Transverse colon (tissue), 4 donors: ENCODE data around the gene ORM2. TPM values are rescaled to one million over a fixed set of nuclear protein-coding genes. Genes with fewer than 3 reads are reported as not detected.

ENCODE experiments used
- DNase-seq: peaks from one replicate; pipeline ENCODE4 v3.0.0-alpha.2; 2019
- H3K27ac ChIP-seq, 4 donors: fragments of 200-600 bp; sonication (generic); 2 replicates each; pipeline ENCODE4 v1.5.1; 2016 to 2018; ENCODE audit warnings: inconsistent platforms in 4 of 4
- H3K27me3 ChIP-seq: fragments of 200-600 bp; sonication (generic); 2 replicates; pipeline ENCODE4 v1.5.1; 2017; ENCODE audit warnings: inconsistent platforms
- H3K36me3 ChIP-seq, 4 donors: fragments of 200-600 bp; sonication (generic); 2 replicates each; pipeline ENCODE4 v1.5.1; 2017 to 2019; ENCODE audit warnings: inconsistent platforms in 4 of 4
- H3K4me1 ChIP-seq, 4 donors: fragments of 200-600 bp; sonication (generic); 2 replicates each; pipeline ENCODE4 v1.5.1; 2017 to 2020; ENCODE audit warnings: inconsistent platforms in 4 of 4
- H3K4me3 ChIP-seq, 4 donors: fragments of 200-600 bp; sonication (generic); 1 replicate in 1 of 4; 2 replicates in 3 of 4; pipeline versions ENCODE4 v1.5.1 to v1.6.1; 2017 to 2019; ENCODE audit warnings: inconsistent platforms in 4 of 4
- H3K9me3 ChIP-seq, 2 donors: fragments of 200-600 bp; sonication (generic); 2 replicates each; pipeline ENCODE4 v1.5.1; 2017 to 2019; ENCODE audit warnings: inconsistent platforms in 2 of 2
- CTCF ChIP-seq, 5 experiments: fragments of 200-600 bp in 3 of 5; fragments of 450-650 bp in 2 of 5; sonication (generic) in 3 of 5; IDR thresholded peaks; 1 replicate in 2 of 5; 2 replicates in 3 of 5; pipeline ENCODE4 v1.5.1; 2016 to 2017; ENCODE audit warnings: antibody characterized with exemption in 5 of 5, inconsistent platforms in 3 of 5, mild to moderate bottlenecking in 2 of 5, moderate library complexity in 1 of 5
- EP300 ChIP-seq: sonication (generic); formaldehyde crosslinking; IDR thresholded peaks from one replicate; pipeline ENCODE4 v1.6.1; 2017; ENCODE audit warnings: antibody characterized with exemption, low read depth
- POLR2A ChIP-seq: fragments of 450-650 bp; IDR thresholded peaks from one replicate; pipeline ENCODE4 v1.6.1; 2016; ENCODE audit warnings: antibody characterized with exemption, mild to moderate bottlenecking, moderate library complexity
- POLR2AphosphoS5 ChIP-seq, 3 donors: sonication (generic); formaldehyde crosslinking; IDR thresholded peaks; one replicate each; pipeline ENCODE4 v1.6.1; 2016; ENCODE audit warnings: antibody characterized with exemption in 3 of 3
- WGBS, 2 donors: methylation state at CpG; one replicate each; pipeline ENCODE4 v1.1.5; 2018; ENCODE audit warnings: low coverage in 1 of 2; 5-methylcytosine and 5-hydroxymethylcytosine counted together
- in situ Hi-C, 4 donors: fragments of 200-750 bp; cut with MboI; loops; one replicate each; pipeline versions ENCODE4 v1.15.0 to v1.15.1; 2017; ENCODE audit warnings: low sequenced_read_pairs in 3 of 4, low pct_ligation_motif_present in 1 of 4, low pct_unique_long_range_greater_than_20kb in 1 of 4
- intact Hi-C: fragments of 100-400 bp; cut with DNase I; formaldehyde crosslinking; loops from one replicate; pipeline ENCODE4 v1.15.1; 2023; ENCODE audit warnings: low total_unique reads
- total RNA-seq, 4 donors: library from RNA; depleted of rRNA; stranded (reverse); fragments of >200 nt; gene quantifications; one replicate each; pipeline ENCODE4 v1.1.0, GENCODE V29; 2016

Gene ORM2
- total RNA-seq, 4 donors from 2014 or later: not detected

GRCh38 chr9:114285166-114285867 is 44.4 kb upstream of the ORM2 start:
- intact Hi-C loops: no loop called here
- Histone ChIP-seq H3K36me3 (no peaks in the 10 kb centered on the region), H3K27me3 (no peaks in the 10 kb centered on the region), H3K4me1 (no peaks in the 10 kb centered on the region), H3K4me3 (no peak overlapping the region), H3K9me3 (no peaks in the 10 kb centered on the region), H3K27ac (no peak overlapping the region)
- 40 to 69% methylated on average over 6 to 20 of the region's 20 CpGs for WGBS, 2 donors
- TF ChIP-seq CTCF (IDR thresholded peaks at IDR 0.05) (no peak), POLR2A (no peak), POLR2AphosphoS5 (IDR thresholded peaks at IDR 0.05) (no peak), EP300 (no peak)
- DNase-seq: no peak
- in situ Hi-C loops: loop anchor here in 3 of 4 donors (10.0 to 25.0 kb wide), 5 partner anchors 131 to 473 kb away; partner anchors contain the start of genes AMBP (in 1 of the 3), COL27A1 (in 1 of the 3) and KIF12 (in 1 of the 3)

DNA sequence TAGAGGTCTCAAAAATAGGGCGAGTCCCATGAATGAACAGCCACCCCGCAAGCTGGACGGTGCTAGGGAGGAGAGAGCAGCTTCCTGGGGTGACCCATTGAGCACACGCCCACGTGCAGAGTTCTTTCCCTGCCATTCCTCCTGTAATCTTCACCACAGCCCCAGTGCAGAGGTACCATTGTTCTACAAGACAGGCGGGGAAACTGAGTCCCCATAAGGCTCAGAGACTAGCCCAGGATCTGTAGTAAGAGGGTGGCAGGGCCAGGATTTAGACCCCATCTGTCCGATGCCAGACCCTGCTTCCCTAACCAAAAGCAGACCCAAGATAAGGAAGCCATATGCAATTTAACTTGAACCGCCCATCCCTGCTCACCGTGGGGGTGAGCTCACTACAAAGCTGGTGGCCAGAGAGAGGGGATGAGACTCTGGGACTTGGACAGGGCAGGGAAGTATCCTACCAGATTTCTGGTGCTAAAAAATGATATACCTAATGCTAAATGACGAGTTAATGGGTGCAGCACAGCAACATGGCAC is 43.5 kb upstream of the ORM2 start:
- Histone ChIP-seq H3K27ac (no peak overlapping the region), H3K4me3 (no peak overlapping the region), H3K27me3 (no peaks in the 10 kb centered on the region), H3K9me3 (no peaks in the 10 kb centered on the region), H3K4me1 (no peaks in the 10 kb centered on the region), H3K36me3 (no peaks in the 10 kb centered on the region)
- DNase-seq: no peak
- in situ Hi-C loops: loop anchor here in 3 of 4 donors (10.0 to 25.0 kb wide), 5 partner anchors 131 to 474 kb away; partner anchors contain the start of genes AMBP (in 1 of the 3), COL27A1 (in 1 of the 3) and KIF12 (in 1 of the 3)
- 81% methylated on average over 10 of the region's 10 CpGs; no CpG with 5 or more reads in 1 of the 2 donors for WGBS, 2 donors
- intact Hi-C loops: no loop called here
- TF ChIP-seq EP300: no peak

GRCh38 chr9:114287001-114287762 is 42.5 kb upstream of the ORM2 start:
- Histone ChIP-seq H3K27me3 (no peaks in the 10 kb centered on the region), H3K4me3 (no peak overlapping the region), H3K4me1 (no peaks in the 10 kb centered on the region), H3K9me3 (no peaks in the 10 kb centered on the region), H3K27ac (no peak overlapping the region), H3K36me3 (no peaks in the 10 kb centered on the region)
- intact Hi-C loops (no loop called here), in situ Hi-C loops (loop anchor here in 3 of 4 donors (10.0 to 25.0 kb wide), 5 partner anchors 132 to 475 kb away; partner anchors contain the start of genes AMBP (in 1 of the 3), COL27A1 (in 1 of the 3) and KIF12 (in 1 of the 3))
- no peak for DNase-seq
- TF ChIP-seq POLR2A (no peak), CTCF (IDR thresholded peaks at IDR 0.05) (no peak)
- WGBS, 2 donors: 93% methylated on average over 16 of the region's 16 CpGs; no CpG with 5 or more reads in 1 of the 2 donors

DNA sequence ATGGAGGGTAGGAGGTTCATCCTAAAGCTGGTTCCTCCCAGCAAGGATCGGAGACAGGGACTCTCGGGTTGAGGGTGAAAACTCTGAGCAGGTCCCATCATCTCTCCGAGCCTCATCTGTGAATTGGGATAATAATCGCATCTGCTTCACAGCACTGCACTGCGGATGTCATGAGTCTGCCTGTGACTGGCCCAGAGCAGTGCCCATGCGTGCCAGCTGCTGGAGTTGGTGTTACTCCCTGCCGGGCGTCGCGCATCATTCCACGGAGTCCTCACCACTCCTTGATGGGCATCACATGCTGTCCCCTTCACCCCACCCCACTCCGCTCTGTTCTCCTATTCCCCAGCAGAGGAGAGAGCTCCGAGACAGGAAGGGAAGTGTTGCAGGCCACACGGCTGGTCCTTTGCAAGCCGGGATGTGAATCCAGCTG is 41.9 kb upstream of the ORM2 start:
- no peak overlapping the region for H3K27ac ChIP-seq
- intact Hi-C loops: no loop called here
- H3K9me3 ChIP-seq: no peaks in the 10 kb centered on the region
- no peaks in the 10 kb centered on the region for H3K4me1 ChIP-seq
- H3K36me3 ChIP-seq: no peaks in the 10 kb centered on the region
- TF ChIP-seq EP300 (no peak), CTCF (IDR thresholded peaks at IDR 0.05) (no peak), POLR2A (no peak), POLR2AphosphoS5 (IDR thresholded peaks at IDR 0.05) (no peak)
- WGBS, 2 donors: 83% methylated on average over 15 of the region's 15 CpGs; no CpG with 5 or more reads in 1 of the 2 donors
- DNase-seq: no peak
- H3K4me3 ChIP-seq: no peak overlapping the region
- in situ Hi-C loops: loop anchor here in 3 of 4 donors (10.0 to 25.0 kb wide), 5 partner anchors 133 to 475 kb away; partner anchors contain the start of genes AMBP (in 1 of the 3), COL27A1 (in 1 of the 3) and KIF12 (in 1 of the 3)
- H3K27me3 ChIP-seq: no peaks in the 10 kb centered on the region
